H1 (cell line): Measurements from ENCODE around the gene NHEJ1. TPM values are rescaled to one million over a fixed set of nuclear protein-coding genes. Genes with fewer than 3 reads are reported as not detected.

Source experiments
- CTCF ChIA-PET: fragments of 300-600 bp; sonication (Branson Sonifier 250); formaldehyde crosslinking; loops from one replicate; lab custom pipeline; 2021; ENCODE audit not compliant: partially characterized antibody; lab: Charles Lee
- POLR2A ChIA-PET: fragments of 300-600 bp; sonication (Branson Sonifier 250); formaldehyde crosslinking; loops from one replicate; lab custom pipeline; 2021; ENCODE audit warnings: inconsistent platforms; ENCODE audit not compliant: partially characterized antibody; lab: Charles Lee
- DNase-seq, 2 experiments: peaks; one replicate each; pipeline versions ENCODE4 v3.0.0 to v3.0.0-alpha.2; 2010 to 2022; ENCODE audit warnings: low spot score in 2 of 2, low read depth in 1 of 2, mixed read lengths in 1 of 2
- FAIRE-seq: peaks from 2 replicates; lab custom pipeline; 2011; peaks lifted over from hg19 to GRCh38; lab: Jason Lieb, UNC
- H2AFZ ChIP-seq: 2 replicates; pipeline ENCODE4 v1.8.1; 2012; ENCODE audit warnings: low read length, inconsistent platforms
- H2AK5ac ChIP-seq: 2 replicates; pipeline ENCODE4 v1.6.1; 2013; ENCODE audit warnings: low read depth, low read length
- H2BK120ac ChIP-seq: replicated peaks from 2 replicates; pipeline ENCODE3; 2013; ENCODE audit warnings: low read depth, low read length, inconsistent platforms
- H2BK12ac ChIP-seq: 2 replicates; pipeline ENCODE4 v1.6.1; 2013; ENCODE audit warnings: low read depth, low read length
- H2BK15ac ChIP-seq: 2 replicates; pipeline ENCODE4 v1.6.1; 2013; ENCODE audit warnings: low read length
- H2BK20ac ChIP-seq: 2 replicates; pipeline ENCODE4 v1.6.1; 2013; ENCODE audit warnings: low read length
- H2BK5ac ChIP-seq: 2 replicates; pipeline ENCODE4 v1.6.1; 2013; ENCODE audit warnings: low read depth, low read length
- H3K14ac ChIP-seq: 2 replicates; pipeline ENCODE4 v1.6.1; 2013; ENCODE audit warnings: inconsistent platforms; ENCODE audit not compliant: insufficient read length
- H3K18ac ChIP-seq: 2 replicates; pipeline ENCODE4 v1.6.1; 2013; ENCODE audit warnings: low read length; ENCODE audit errors: extremely low read depth
- H3K23ac ChIP-seq: 2 replicates; pipeline ENCODE4 v1.6.1; 2013; ENCODE audit warnings: inconsistent platforms; ENCODE audit not compliant: insufficient read length
- H3K23me2 ChIP-seq: 2 replicates; pipeline ENCODE4 v1.6.1; 2013; ENCODE audit warnings: low read depth, low read length
- H3K27ac ChIP-seq: 2 replicates; pipeline ENCODE4 v1.6.1; 2011; ENCODE audit warnings: low read depth, low read length, inconsistent platforms
- H3K27me3 ChIP-seq, 4 experiments: replicated peaks in 1 of 4; 1 replicate in 1 of 4; 2 replicates in 3 of 4; pipeline versions ENCODE4 v1.6.1 to v1.8.1; 2011 to 2013; ENCODE audit warnings: low read length in 3 of 4, mild to moderate bottlenecking in 3 of 4, inconsistent platforms in 2 of 4, mixed read lengths in 2 of 4, moderate library complexity in 1 of 4; ENCODE audit not compliant: control insufficient read depth in 3 of 4, insufficient read depth in 3 of 4; ENCODE audit errors: extremely low read depth in 1 of 4
- H3K36me3 ChIP-seq, 4 experiments: 2 replicates each; pipeline versions ENCODE4 v1.6.1 to v1.8.1; 2011 to 2013; ENCODE audit warnings: mild to moderate bottlenecking in 4 of 4, low read length in 3 of 4, moderate library complexity in 2 of 4, control low read depth in 1 of 4, inconsistent platforms in 1 of 4; ENCODE audit not compliant: insufficient read depth in 4 of 4, control insufficient read depth in 2 of 4
- H3K4ac ChIP-seq: replicated peaks from 2 replicates; pipeline ENCODE3; 2013; ENCODE audit warnings: low read length, low read depth, mixed read lengths, inconsistent platforms; ENCODE audit not compliant: insufficient read length
- H3K4me1 ChIP-seq, 4 experiments: replicated peaks in 1 of 4; 1 replicate in 1 of 4; 2 replicates in 3 of 4; pipeline versions ENCODE4 v1.6.1 to v1.8.1; 2011 to 2013; ENCODE audit warnings: low read length in 3 of 4, inconsistent platforms in 2 of 4, mixed read lengths in 1 of 4; ENCODE audit not compliant: insufficient read depth in 4 of 4, control insufficient read depth in 3 of 4
- H3K4me2 ChIP-seq, 2 experiments: 2 replicates each; pipeline versions ENCODE4 v1.6.1 to v1.8.1; 2011 to 2013; ENCODE audit warnings: low read depth in 2 of 2, low read length in 2 of 2, control low read depth in 1 of 2, inconsistent platforms in 1 of 2, mild to moderate bottlenecking in 1 of 2; ENCODE audit not compliant: insufficient read depth in 1 of 2
- H3K4me3 ChIP-seq, 4 experiments: fragments of 200-600, 300-600 bp in 1 of 4; sonication (generic), shearing (Covaris generic), sonication (Bioruptor Twin) in 1 of 4; 2 replicates each; pipeline versions ENCODE4 v1.5.1 to v1.8.1; 2011 to 2016; ENCODE audit warnings: low read length in 4 of 4, low read depth in 3 of 4, control low read depth in 2 of 4, inconsistent platforms in 2 of 4, mild to moderate bottlenecking in 2 of 4, mixed read lengths in 1 of 4, moderate library complexity in 1 of 4; ENCODE audit not compliant: insufficient read depth in 2 of 4; ENCODE audit errors: extremely low read depth in 1 of 4
- H3K56ac ChIP-seq: replicated peaks from 2 replicates; pipeline ENCODE3; 2013; ENCODE audit warnings: low read depth, mild to moderate bottlenecking, mixed read lengths, low read length, inconsistent platforms; ENCODE audit not compliant: insufficient read length
- H3K79me1 ChIP-seq: 2 replicates; pipeline ENCODE4 v1.6.1; 2013; ENCODE audit warnings: low read depth, low read length, control low read depth
- H3K79me2 ChIP-seq, 2 experiments: 2 replicates each; pipeline versions ENCODE4 v1.6.1 to v1.8.1; 2012 to 2013; ENCODE audit warnings: low read length in 2 of 2, mild to moderate bottlenecking in 2 of 2, inconsistent platforms in 1 of 2; ENCODE audit not compliant: insufficient read depth in 2 of 2, control insufficient read depth in 1 of 2
- H3K9ac ChIP-seq, 4 experiments: replicated peaks in 1 of 4; 1 replicate in 1 of 4; 2 replicates in 3 of 4; pipeline versions ENCODE4 v1.6.1 to v1.8.1; 2011 to 2013; ENCODE audit warnings: low read depth in 3 of 4, low read length in 3 of 4, control low read depth in 2 of 4, mild to moderate bottlenecking in 2 of 4, moderate library complexity in 2 of 4, inconsistent platforms in 1 of 4; ENCODE audit errors: extremely low read depth in 1 of 4
- H3K9me3 ChIP-seq, 2 experiments: 2 replicates each; pipeline versions ENCODE4 v1.6.1 to v1.8.1; 2012 to 2013; ENCODE audit warnings: mild to moderate bottlenecking in 2 of 2, moderate library complexity in 2 of 2, control low read depth in 1 of 2, inconsistent platforms in 1 of 2, low read depth in 1 of 2, low read length in 1 of 2, mixed read lengths in 1 of 2; ENCODE audit not compliant: insufficient read depth in 2 of 2
- H4K20me1 ChIP-seq, 2 experiments: replicated peaks in 1 of 2; 2 replicates each; pipeline versions ENCODE3 to v1.8.1; 2011 to 2013; ENCODE audit warnings: inconsistent platforms in 2 of 2, low read length in 2 of 2, mild to moderate bottlenecking in 1 of 2; ENCODE audit not compliant: insufficient read depth in 2 of 2, control insufficient read depth in 1 of 2
- H4K5ac ChIP-seq: 2 replicates; pipeline ENCODE4 v1.6.1; 2013; ENCODE audit warnings: low read length, low read depth, mixed read lengths, inconsistent platforms; ENCODE audit not compliant: insufficient read length
- H4K8ac ChIP-seq: 2 replicates; pipeline ENCODE4 v1.8.0; 2013; ENCODE audit warnings: mild to moderate bottlenecking, moderate library complexity, low read length, inconsistent platforms; ENCODE audit not compliant: insufficient read depth; ENCODE audit errors: extremely low read depth
- H4K91ac ChIP-seq: replicated peaks from 2 replicates; pipeline ENCODE3; 2013; ENCODE audit warnings: low read length, mixed read lengths, inconsistent platforms; ENCODE audit not compliant: insufficient read length
- BCL11A ChIP-seq, 2 experiments: IDR thresholded peaks; one replicate each; pipeline ENCODE4 v1.6.1; 2011; ENCODE audit warnings: low read depth in 2 of 2, low read length in 2 of 2, mild to moderate bottlenecking in 2 of 2
- BRCA1 ChIP-seq: IDR thresholded peaks from 2 replicates; pipeline ENCODE4 v1.6.1; 2012; ENCODE audit warnings: low read depth, low read length, improper control_type of control experiment
- CBX8 ChIP-seq: fragments of 300-800, 300-1000 bp; sonication (generic); IDR thresholded peaks from 2 replicates; pipeline ENCODE4 v1.7.1; 2016; ENCODE audit warnings: low read depth, low read length, borderline replicate concordance
- CTCF ChIP-seq, 3 experiments: IDR thresholded peaks; 1 replicate in 2 of 3; 2 replicates in 1 of 3; pipeline versions ENCODE4 v1.5.1 to v1.6.1; 2011; ENCODE audit warnings: low read length in 3 of 3, mild to moderate bottlenecking in 3 of 3, inconsistent platforms in 2 of 3, low read depth in 1 of 3, moderate library complexity in 1 of 3; ENCODE audit not compliant: insufficient read depth in 1 of 3; ENCODE audit errors: control extremely low read depth in 1 of 3
- POLR2A ChIP-seq, 2 experiments: IDR thresholded peaks; 1 replicate in 1 of 2; 2 replicates in 1 of 2; pipeline ENCODE4 v1.6.1; 2011; ENCODE audit warnings: low read depth in 2 of 2, low read length in 2 of 2, mild to moderate bottlenecking in 2 of 2; ENCODE audit errors: control extremely low read depth in 1 of 2
- RAD21 ChIP-seq, 2 experiments: IDR thresholded peaks in 1 of 2; conservative IDR thresholded peaks in 1 of 2; 2 replicates each; pipeline ENCODE4 v1.6.1; 2011; ENCODE audit warnings: low read depth in 2 of 2, low read length in 2 of 2, improper control_type of control experiment in 1 of 2, inconsistent platforms in 1 of 2, mild to moderate bottlenecking in 1 of 2, moderate library complexity in 1 of 2
- RFX5 ChIP-seq: IDR thresholded peaks from 2 replicates; pipeline ENCODE4 v1.6.1; 2011; ENCODE audit warnings: low read depth, low read length, improper control_type of control experiment, borderline replicate concordance
- RXRA ChIP-seq: IDR thresholded peaks from 2 replicates; pipeline ENCODE4 v1.6.1; 2011; ENCODE audit warnings: low read depth, mild to moderate bottlenecking, low read length, moderate library complexity; ENCODE audit not compliant: insufficient read depth
- TBP ChIP-seq: IDR thresholded peaks from 2 replicates; pipeline ENCODE4 v1.6.1; 2011; ENCODE audit warnings: low read depth, low read length, improper control_type of control experiment
- TCF12 ChIP-seq: IDR thresholded peaks from 2 replicates; pipeline ENCODE4 v1.6.1; 2011; ENCODE audit warnings: low read depth, mild to moderate bottlenecking, low read length
- WGBS, 2 experiments: shearing (Covaris generic) in 1 of 2; methylation state at CpG; one replicate each; pipeline versions ENCODE4 v1.1.6 to v1.1.7; 2013 to 2015; ENCODE audit warnings: low lambda C conversion rate in 2 of 2, mixed read lengths in 2 of 2, inconsistent platforms in 1 of 2, low coverage in 1 of 2, missing lambda C conversion rate in 1 of 2; ENCODE audit not compliant: insufficient replicate concordance in 2 of 2, insufficient coverage in 1 of 2, insufficient read length in 1 of 2; ENCODE audit errors: extremely low coverage in 1 of 2, missing lambda C conversion rate in 1 of 2; 5-methylcytosine and 5-hydroxymethylcytosine counted together
- polyA plus RNA-seq, 7 experiments: library from polyadenylated mRNA; depleted of rRNA in 3 of 7; stranded (reverse) in 5 of 7; unstranded in 2 of 7; fragments of >200 nt in 5 of 7; fragments of 200-250 nt in 2 of 7; gene quantifications; 1 replicate in 5 of 7; 2 replicates in 1 of 7; 4 replicates in 1 of 7; pipeline versions ENCODE4 v1.2.1 to v1.2.3, GENCODE V29; 2011 to 2013; ENCODE audit warnings: missing spikeins in 2 of 7, mixed read lengths in 2 of 7
- total RNA-seq: library from RNA; stranded (reverse); fragmentation: NEBNext Ultra II Directional; extraction: Animal tissue kit (Norgen Biotek cat#: 25700); gene quantifications from 2 replicates; pipeline ENCODE4 v1.2.1, GENCODE V29; 2021

NHEJ1 gene
- total and polyA plus RNA-seq, 2 of the 8 experiments (the other 6 are each of a cell fraction or from before 2014, with no cell fraction given): 22.7 to 24.1 TPM

GRCh38 chr2:219158586-219158985 lies 2.0 kb downstream of the NHEJ1 start:
- H3K4me1 ChIP-seq: peaks cover 0 to 5% (median 2%) of the 10 kb centered on the region in 4 experiments; a peak in 3 of 7 replicates
- no peak overlapping the region for H2BK5ac ChIP-seq
- H4K91ac ChIP-seq: no peak overlapping the region
- no peak overlapping the region for H3K23ac ChIP-seq
- peaks cover 2% of the 10 kb centered on the region; the same call in 1 of the 2 replicates for H3K23me2 ChIP-seq
- H4K20me1 ChIP-seq: peaks cover 2 to 5% of the 10 kb centered on the region in 2 experiments
- no peak overlapping the region for H2AK5ac ChIP-seq
- peaks cover 0 to 2% (median 0%) of the 10 kb centered on the region in 4 experiments; a peak in 2 of 8 replicates for H3K36me3 ChIP-seq
- no peak overlapping the region for H3K4me3 ChIP-seq
- H3K14ac ChIP-seq: no peak overlapping the region
- H3K9ac ChIP-seq: no peak overlapping the region
- H3K56ac ChIP-seq: no peak overlapping the region
- no peak for TF ChIP-seq POLR2A (IDR thresholded peaks at IDR 0.05; ENCODE audit: control extremely low read depth in 1 of 2, low read depth in 2 of 2, low read length in 2 of 2)
- TF ChIP-seq CBX8: no peak
- TF ChIP-seq RAD21 (IDR thresholded peaks at IDR 0.05 in 1 of 2, conservative IDR thresholded peaks at IDR 0.05 in 1 of 2; ENCODE audit: low read depth in 2 of 2, low read length in 2 of 2): no peak
- TF ChIP-seq TBP: no peak
- no peak for TF ChIP-seq RFX5
- TF ChIP-seq CTCF (IDR thresholded peaks at IDR 0.05; ENCODE audit: control extremely low read depth in 1 of 3, insufficient read depth in 1 of 3, low read depth in 1 of 3, low read length in 3 of 3): no peak
- TF ChIP-seq TCF12: no peak
- no peak for TF ChIP-seq BCL11A (IDR thresholded peaks at IDR 0.05; ENCODE audit: low read depth in 2 of 2, low read length in 2 of 2)
- no peak for TF ChIP-seq RXRA
- TF ChIP-seq BRCA1: no peak
- no peak overlapping the region for H3K18ac ChIP-seq
- POLR2A ChIA-PET: interaction anchor here (0.8 to 1.6 kb wide), 4 partner anchors 18 to 100 kb away, joined by 3 to 5 read pairs (median 4); partner anchors contain the start of genes ABCB6, CNPPD1 and TUBA4A
- no peak for DNase-seq
- H3K4me2 ChIP-seq: no peak overlapping the region
- H3K27me3 ChIP-seq: no peaks in the 10 kb centered on the region; a peak in 1 of 7 replicates
- H4K8ac ChIP-seq: no peak overlapping the region
- no peak overlapping the region for H4K5ac ChIP-seq
- H3K9me3 ChIP-seq: no peaks in the 10 kb centered on the region
- no peak overlapping the region for H3K27ac ChIP-seq
- no peak overlapping the region for H2AFZ ChIP-seq
- no peak overlapping the region for H2BK120ac ChIP-seq
- CTCF ChIA-PET: interaction anchor here (0.7 to 12.5 kb wide), 31 partner anchors 10 to 500 kb away, joined by 3 to 149 read pairs (median 4); partner anchors contain the start of genes CNPPD1, FEV, IHH and SLC23A3
- 89% methylated on average over 3 of the region's 3 CpGs; no CpG with 5 or more reads in 1 of the 2 experiments for WGBS, 2 experiments
- FAIRE-seq: no peak
- H3K79me2 ChIP-seq: no peaks in the 10 kb centered on the region
- no peak overlapping the region for H2BK15ac ChIP-seq
- H3K4ac ChIP-seq: no peak overlapping the region
- H3K79me1 ChIP-seq: no peaks in the 10 kb centered on the region
- no peak overlapping the region for H2BK20ac ChIP-seq
- no peak overlapping the region for H2BK12ac ChIP-seq
